ENCODE data around the gene VDAC2. TPM values are rescaled to one million over a fixed set of nuclear protein-coding genes. Genes with fewer than 3 reads are reported as not detected.

Gene VDAC2
- total and polyA plus RNA-seq, 2 experiments from 2014 or later: 147 to 268 TPM

GRCh38 chr10:75280236-75280635 lies 69.6 kb downstream of the VDAC2 start:
- in situ Hi-C loops (cut with MboI): no loop called here
- no peak overlapping the region for H2AFZ ChIP-seq
- H4K20me1 ChIP-seq (ENCODE audit: insufficient read depth): no peaks in the 10 kb centered on the region
- TF ChIP-seq EZH2 (IDR thresholded peaks at IDR 0.05; ENCODE audit: insufficient read depth, poor library complexity, severe bottlenecking): no peak
- TF ChIP-seq EZH2phosphoT487 (IDR thresholded peaks at IDR 0.05; ENCODE audit: insufficient read depth, low read depth): no peak
- no peak overlapping the region for H3K4me3 ChIP-seq
- no peak overlapping the region for H3K27ac ChIP-seq
- DNase-seq: no peak
- peaks cover 35% of the 10 kb centered on the region for H3K27me3 ChIP-seq (replicated peaks; ENCODE audit: insufficient read depth)
- no peak overlapping the region for H3K4me2 ChIP-seq (ENCODE audit: unreplicated experiment)
- H3K9me3 ChIP-seq (ENCODE audit: low read depth): no peaks in the 10 kb centered on the region
- no peaks in the 10 kb centered on the region for H3K36me3 ChIP-seq (ENCODE audit: low read depth)
- H3K4me1 ChIP-seq (ENCODE audit: insufficient read depth): peaks cover 9% of the 10 kb centered on the region
- no peak overlapping the region for H3K9ac ChIP-seq
- no peaks in the 10 kb centered on the region for H3K79me2 ChIP-seq (ENCODE audit: insufficient read depth)
- H3F3A ChIP-seq (ENCODE audit: insufficient read depth): no peaks in the 10 kb centered on the region
- H3K9me2 ChIP-seq (ENCODE audit: insufficient read depth): no peaks in the 10 kb centered on the region
- 45 to 47% methylated on average over 2 of the region's 2 CpGs for WGBS, 2 experiments (ENCODE audit: low coverage in 1 of 2, low lambda C conversion rate in 2 of 2, missing lambda C conversion rate in 2 of 2)

Small RNA genes lying within 50 kb of the gene (small RNA-seq; reads per million reads assigned to genes)
- gene HMGA1P5 (ENCODE audit: low read depth, low replicate concordance): not detected
- gene RPL39P25 (ENCODE audit: low read depth, low replicate concordance): not detected

Other genes with a start within 250 kb of the VDAC2 start
- 30.5 and 31.5 TPM in 2 replicates for gene SAMD8, start 99.1 kb upstream of the VDAC2 start, total RNA-seq (2014; rRNA removed; shearing (Covaris generic))
- gene SAMD8, start 99.1 kb upstream of the VDAC2 start, polyA plus RNA-seq (2016; fragmentation: Nextera tagmentation; extraction: Ambion mirVana): 16.8 and 16.9 TPM in 2 replicates
- 12.6 and 38.3 TPM in 2 replicates for gene COMTD1, start 25.2 kb downstream of the VDAC2 start, total RNA-seq (2014; rRNA removed; shearing (Covaris generic))
- 8.8 and 9.3 TPM in 2 replicates for gene COMTD1, start 25.2 kb downstream of the VDAC2 start, polyA plus RNA-seq (2016; fragmentation: Nextera tagmentation; extraction: Ambion mirVana)
- gene ZNF503, start 191.0 kb downstream of the VDAC2 start, total RNA-seq (2014; rRNA removed; shearing (Covaris generic)): 16.1 and 17.5 TPM in 2 replicates
- gene ZNF503, start 191.0 kb downstream of the VDAC2 start, polyA plus RNA-seq (2016; fragmentation: Nextera tagmentation; extraction: Ambion mirVana): 15.4 and 15.7 TPM in 2 replicates
- gene LRMDA, start 220.8 kb downstream of the VDAC2 start, total RNA-seq (2014; rRNA removed; shearing (Covaris generic)): 0.13 TPM in 1 of 2 replicates, not detected in the other
- gene LRMDA, start 220.8 kb downstream of the VDAC2 start, polyA plus RNA-seq (2016; fragmentation: Nextera tagmentation; extraction: Ambion mirVana): 2.1 and 2.6 TPM in 2 replicates